NCI-H345 treated with DMSO at 0.1 percent for 48 hours (cell line): ENCODE results near the gene ABHD17A.
A peak's percentile ranks its signal among the peaks of the same experiment; 100 is the strongest.
"Not testable (repeated sequence)": the region's sequence is repeated elsewhere in the genome, so short reads cannot be mapped to it uniquely, and the experiment has no call there.

Source experiments
- DNase-seq: peaks from one replicate; lab custom pipeline; 2025; ENCODE audit not compliant: unreplicated experiment; lab: John Stamatoyannopoulos, UW

The ABHD17A gene

DNA sequence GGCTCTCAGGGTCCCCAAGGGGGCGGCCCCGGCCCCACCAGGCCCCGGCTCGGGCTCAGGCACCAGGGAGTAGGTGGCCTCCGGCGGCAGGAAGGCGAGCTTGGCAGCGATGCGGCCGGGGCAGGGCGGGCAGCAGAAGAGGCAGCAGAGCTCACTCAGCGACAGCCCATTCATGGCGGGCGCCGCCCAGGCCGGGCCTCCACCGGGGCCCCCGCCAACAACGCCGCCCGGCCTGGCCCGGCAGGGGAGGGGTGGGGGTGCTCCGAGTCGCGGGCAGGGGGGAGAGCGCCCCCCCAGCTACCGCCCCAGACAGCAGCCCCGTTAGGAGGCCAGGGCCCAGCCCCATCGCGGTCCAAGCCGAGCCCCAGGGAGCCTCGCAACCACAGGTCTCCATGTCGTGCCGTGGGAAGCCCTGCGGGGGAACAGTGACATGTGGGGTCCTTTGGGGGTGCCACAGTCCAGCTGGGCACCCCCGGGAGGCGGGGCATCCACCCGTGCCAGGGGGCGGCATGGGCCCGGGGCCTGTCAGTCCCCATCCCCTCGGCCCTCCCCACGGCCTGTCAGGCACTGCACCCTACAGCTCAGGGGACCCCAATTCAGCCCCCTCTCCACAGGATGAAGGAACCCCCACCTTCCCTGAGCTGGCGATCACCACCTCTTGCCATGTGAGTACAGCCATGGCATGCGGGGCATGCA lies 3.8 kb downstream of the ABHD17A start:
- not testable (repeated sequence) for DNase-seq

DNA sequence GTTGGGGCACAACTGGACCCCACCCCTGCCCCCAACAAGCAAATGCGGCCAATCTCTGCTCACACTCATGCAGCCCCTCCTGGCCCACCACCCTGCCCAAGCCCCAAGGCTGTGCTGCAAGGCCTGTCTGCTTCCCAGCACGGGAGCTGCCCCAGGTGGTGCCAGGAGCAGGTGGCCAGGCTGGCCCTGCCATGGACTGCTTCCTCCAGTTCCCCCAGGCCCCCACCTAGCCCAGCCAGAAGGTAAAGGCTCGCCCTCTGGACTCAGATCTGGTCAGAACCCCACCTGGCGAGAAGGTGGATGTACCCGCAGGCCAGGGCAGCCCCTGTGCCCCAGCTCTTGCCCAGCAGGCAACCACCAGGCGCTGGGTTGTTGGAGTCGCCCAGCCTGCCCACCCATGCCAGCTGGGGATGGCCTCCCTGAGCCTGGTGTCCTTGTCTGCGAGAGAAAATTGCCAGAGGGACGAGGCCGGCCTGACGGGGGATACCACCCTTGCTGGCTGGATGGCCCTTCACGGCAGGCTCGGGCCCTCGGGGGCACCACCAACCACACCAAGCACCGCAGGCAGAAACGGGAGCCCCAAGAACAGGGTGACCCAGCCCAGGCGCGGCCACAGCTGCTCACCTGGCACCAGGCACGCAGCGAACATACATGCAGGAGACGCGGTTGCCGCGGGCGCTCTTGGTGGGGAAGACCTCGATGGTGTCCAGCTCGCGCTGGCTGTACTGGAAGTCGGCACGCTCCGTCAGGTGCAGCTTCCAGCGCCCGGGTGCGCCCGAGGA lies 4.5 kb downstream of the ABHD17A start:
- DNase-seq, result no peak

DNA sequence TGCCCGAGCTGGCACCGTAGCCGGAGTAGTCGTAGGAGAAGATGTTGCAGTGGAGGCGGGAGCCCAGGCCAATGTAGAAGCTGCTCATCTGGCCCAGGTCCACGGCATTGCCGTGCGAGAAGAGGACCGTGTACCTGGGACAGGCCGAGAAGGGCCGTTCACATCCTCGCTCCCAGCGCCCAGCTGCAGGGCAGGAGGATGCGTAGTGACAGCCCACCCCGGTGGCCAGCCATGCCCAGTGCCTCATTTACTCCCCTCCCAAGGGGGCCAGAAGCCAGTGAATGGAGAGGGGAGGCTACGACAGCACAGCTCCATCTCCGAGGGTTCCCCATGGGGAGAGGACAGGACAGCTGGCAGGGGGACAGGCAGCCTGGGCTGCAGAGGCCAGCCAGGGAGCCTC lies 5.3 kb downstream of the ABHD17A start:
- DNase-seq, result not testable (repeated sequence)

DNA sequence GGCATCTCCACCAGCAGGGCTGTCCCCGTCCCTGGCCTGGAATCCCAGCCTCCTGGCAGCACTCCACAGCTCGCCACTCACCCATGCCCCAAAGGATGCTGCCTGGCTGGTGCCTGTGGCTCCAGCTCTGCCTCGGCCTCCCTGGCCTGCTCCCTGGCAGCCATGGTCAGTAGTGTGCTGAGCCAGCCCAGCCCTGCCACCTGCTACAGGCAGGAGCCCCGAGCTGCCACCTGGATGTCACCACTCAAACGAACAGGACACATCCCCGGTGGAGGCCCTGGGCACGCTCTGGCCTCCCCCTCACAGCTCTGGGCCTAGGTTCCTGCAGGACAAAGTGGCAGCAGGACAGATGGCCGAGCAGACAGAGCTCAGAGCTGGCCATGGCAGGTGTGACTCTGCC lies 6.7 kb downstream of the ABHD17A start:
- not testable (repeated sequence) for DNase-seq

DNA sequence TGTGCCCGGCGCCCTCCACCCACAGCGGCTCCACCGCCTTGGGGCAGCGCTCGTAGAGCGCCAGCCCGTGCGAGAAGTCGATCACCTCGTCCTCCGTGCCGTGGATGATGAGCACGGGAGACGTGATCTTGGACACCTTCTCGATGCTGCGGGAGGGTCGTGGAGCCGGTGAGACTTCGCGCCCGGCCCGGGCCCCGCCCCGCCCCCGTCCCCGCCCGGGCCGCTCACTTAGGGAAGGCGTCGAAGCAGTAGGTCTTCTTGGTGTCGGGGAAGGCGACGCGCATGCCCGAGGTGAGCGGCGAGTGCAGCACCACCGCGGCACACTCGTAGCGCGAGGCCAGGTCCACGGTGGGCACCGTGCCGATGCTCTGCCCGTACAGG lies 8.0 kb downstream of the ABHD17A start:
- not testable (repeated sequence) for DNase-seq

DNA sequence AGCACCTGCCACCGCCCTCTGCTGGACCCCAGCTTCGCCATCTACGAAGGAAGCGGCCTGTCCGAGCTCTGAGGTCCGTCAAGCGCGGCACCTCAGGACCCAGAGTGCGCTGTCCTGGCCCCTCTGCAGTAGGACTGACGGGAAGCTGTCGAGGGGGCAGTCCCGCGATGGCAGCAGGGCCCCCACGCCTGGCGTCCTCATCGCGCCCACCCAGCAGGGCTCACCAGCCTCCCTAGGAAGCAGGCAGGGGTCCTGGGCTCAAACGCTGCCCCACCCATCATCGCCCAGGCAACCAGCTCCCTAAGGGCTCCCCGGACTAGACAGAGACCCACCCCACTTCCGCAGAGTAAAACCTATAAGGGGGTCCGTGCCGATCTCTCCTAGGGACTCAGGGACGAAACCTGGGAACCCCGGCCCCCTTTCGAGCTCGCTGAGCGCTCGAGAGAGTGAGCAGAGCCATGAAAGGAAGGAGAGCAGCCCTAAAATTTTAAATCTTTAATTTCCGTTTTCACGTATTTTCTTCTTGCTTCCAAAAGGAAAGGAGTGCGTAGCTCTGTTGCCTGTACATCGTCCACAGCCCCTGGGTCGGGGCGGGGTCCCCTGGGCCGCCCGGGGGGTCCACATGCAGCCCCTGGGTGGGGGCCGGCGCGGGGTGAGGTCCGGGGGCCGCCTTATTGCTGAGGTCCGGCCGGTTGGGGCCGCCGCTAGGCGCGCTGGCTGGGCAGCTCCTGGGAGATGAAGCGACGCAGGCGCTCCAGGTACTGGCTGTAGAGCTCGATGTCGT lies 8.6 kb downstream of the ABHD17A start:
- not testable (repeated sequence) for DNase-seq

DNA sequence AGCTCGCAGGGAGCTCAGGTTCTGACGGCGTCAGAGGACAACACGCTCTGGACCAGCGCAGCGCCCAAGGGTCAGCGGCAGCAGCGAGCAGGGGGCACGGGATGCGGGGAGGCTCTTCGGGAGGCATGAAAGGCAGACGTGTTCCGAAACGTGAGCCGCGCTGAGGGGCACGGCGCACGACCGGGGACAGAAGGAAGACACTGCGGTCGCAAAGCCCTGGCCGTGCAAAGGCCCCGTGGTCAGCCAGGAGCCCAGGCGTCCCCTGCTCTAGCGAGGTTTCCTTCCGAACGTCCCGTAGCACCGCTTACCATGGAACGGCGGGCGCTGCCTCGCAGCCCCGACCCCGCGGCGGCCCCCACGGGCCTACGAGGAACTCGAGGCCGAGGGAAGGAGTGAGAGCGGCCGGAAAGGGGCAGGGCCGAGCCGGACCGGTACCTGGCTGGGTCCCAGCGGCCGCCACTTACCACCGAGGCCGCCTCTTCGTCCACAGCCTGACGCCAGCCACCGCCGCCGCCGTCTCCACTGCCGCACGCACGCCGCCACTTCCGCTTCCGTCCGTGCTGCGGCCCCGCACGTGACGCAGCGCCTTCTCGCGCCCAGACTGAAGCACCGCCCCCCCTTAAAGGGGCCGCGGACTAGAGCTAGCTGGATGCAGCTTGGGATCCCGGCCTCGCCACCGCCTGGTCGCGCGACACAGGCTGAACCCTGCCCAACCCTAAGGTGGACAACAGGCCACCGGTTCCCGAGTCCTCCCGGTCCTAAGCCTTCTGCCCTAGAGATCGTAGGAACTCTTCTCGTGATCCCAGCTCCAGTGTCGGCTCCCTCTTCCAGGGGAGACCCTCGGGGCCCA lies 9.4 kb downstream of the ABHD17A start:
- DNase-seq, result peak; percentile 61

DNA sequence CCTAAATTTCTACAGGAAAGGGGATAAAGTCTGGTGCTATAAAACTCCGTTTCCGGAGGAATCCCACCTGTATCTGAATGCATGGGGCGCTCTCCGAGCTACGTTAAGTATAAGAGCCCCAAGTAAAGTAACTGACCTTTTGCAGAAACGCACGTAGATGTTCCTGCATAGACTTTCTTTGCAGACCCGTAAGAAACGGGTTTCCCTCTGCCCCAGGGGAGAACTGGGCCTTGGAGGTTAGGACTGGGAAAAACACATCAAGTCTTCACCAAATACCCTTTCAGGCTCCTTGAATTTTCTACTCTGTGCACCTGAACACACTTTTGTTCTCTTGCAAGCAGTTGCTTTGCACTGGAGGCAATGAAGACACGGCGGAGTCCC lies 10.0 kb downstream of the ABHD17A start:
- DNase-seq, result not testable (repeated sequence)

DNA sequence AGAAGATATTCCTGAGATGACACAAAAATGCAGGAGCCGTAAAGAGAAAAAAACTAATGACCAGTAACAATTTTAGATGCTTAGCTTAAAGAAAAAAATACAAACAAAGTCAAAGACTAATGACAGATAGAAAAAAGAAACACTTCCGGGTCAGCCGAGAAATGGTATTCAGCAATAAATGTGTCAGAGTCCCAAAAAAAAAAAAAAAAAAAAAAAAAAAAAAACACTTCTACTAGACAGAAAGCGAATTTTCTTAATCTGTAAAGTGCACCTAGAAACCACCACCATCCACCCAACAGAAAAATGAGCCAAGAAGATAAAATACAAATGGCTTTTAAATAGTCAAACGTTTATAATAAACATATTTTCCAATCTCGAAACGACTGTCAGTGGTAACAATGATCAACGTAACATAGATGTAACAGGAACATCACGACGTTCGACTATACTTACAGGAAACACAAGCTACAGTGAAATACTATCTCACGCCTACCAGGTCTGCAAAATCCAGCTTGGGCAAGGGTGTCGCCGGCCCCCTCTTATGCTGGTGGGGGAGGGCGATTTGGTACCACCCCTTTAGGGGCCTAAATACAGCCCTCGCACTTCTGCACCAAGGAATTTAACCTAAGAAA lies 10.6 kb downstream of the ABHD17A start:
- DNase-seq, result no peak

DNA sequence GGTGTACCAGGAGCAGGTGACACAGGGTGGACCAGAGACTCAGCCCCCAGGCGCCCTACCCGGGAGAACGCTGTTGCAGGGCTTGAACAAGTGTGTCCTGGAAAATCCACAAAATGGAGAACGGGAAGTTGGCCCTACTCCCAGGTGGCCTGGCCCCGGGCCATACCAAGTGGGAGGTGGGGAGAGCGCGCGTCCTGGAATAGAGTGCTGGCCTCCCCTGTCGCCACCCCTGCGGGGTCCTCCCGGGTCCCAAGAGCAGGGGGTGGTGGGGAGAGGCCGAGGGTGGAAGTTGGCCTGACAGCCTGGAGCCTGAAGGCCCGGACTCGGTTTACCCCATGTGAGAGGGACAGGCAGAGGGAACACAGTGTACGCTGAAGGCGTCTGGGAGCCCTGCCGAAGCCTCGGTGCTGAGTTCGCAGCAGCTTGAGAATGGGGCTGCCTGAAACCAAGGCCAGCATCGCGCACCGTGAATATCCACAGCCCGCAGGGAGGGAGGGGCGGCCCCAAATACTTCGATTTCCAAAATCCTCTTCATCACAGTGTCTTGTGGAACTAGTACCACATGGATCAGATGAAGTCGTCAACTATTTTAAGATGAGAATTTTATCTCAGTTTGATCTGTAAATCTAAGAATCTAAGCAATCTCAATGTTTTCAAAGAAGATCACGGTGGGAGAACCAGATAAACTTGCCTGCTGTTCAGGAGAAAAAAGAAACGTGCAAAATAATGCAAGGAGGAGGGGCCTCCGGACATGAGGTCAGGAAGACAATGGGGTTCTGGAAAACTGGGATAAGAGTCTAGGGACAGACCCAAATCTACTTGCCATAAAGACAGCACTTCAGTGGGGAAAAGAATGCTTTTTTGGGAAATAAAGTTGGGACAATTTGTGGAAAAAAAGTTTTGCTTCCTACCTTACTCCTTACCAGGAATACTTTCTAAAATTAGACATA lies 11.5 kb downstream of the ABHD17A start:
- no peak for DNase-seq

DNA sequence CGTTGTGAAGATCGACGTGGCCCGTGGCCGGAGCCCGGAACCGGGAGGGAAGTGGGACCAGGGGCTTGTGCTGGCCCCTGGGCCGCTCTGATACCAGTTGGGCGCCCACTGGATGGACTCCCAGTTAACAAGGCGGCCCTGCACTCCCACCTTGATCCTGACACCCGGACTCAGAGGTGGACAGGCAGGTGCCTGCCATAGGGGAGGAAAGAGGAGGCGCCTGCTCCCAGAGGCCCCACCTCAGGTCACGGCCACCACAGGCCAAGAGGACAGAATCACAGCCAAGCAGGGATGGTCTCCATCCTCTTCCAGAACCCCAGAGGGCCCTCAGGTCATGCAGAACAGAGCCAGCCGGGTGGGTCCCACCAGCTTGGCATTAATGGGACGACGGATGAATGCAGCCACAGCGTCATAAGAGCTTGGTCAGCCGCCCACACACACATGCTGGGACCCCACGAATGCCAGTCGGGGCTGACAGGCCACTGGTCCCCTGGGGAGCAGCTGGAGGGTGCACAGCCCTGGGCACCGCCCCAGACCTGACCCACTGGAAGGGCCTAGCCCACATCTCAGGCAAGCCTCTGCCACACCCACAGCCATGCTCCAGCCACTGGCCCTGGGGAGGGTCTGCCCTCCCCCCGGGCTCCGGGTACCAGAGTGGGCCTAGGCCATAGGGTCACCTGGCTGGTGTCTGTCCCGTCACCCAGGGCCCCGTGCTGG lies 12.3 kb downstream of the ABHD17A start:
- no peak for DNase-seq

DNA sequence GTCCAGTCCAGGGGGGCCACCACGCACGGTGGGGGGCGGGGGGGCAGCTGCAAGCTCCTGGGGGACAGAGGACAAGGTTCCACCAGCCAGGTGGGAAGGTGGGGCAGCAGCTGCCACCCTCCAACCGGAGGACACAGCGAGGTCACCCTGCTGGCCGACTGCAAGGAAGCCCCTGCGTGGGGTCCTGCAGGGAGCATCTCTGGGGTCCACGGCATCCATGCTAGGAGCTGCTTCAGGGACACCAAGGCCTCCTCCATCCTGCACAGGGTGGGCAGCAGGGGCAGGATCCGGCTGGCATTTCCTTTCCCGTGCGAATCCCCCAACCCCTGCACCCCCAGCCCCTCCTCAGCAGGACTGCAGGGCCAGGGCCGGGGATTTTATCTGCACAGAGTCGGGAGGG lies 13.7 kb downstream of the ABHD17A start:
- no peak for DNase-seq

DNA sequence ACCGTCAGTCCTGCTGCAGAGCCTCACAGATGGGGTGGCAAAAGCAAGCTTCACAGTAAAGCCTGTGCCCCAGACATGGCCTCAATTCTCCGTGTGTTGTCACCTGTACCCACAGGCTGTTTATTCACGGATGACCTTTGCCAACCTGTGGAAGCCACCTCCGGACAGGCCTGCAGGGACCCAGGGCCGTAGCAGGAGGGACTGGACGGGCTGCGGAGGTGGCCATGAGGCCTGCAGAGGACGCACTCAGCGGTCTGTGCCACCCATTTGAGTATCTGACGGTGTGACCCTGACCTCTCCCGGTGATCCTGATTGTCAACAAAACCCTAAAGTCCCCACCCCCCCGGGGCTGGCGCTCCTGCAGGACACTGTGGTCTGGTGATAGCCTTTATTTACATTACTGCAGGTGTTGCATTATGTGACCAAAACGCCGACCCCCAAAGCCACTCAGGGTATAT lies 14.1 kb downstream of the ABHD17A start:
- no peak for DNase-seq

DNA sequence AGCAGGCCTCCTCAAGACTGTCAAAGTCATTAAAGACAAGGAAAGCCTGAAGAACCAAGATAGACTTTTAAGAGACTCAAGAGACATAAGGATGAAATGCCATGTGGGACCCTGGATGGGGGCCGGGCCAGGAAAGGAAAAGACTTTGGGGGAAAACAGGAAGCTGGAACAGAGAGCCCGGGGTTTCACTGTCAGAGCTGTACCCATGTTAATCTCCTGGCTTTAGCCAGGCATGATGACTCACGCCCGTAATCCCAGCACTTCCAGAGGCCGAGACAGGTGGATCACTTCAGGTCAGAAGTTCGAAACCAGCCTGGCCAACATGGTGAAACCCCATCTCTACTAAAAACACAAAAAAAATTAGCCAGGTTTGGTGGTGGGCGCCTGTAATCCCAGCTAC lies 16.3 kb downstream of the ABHD17A start:
- DNase-seq, result no peak

DNA sequence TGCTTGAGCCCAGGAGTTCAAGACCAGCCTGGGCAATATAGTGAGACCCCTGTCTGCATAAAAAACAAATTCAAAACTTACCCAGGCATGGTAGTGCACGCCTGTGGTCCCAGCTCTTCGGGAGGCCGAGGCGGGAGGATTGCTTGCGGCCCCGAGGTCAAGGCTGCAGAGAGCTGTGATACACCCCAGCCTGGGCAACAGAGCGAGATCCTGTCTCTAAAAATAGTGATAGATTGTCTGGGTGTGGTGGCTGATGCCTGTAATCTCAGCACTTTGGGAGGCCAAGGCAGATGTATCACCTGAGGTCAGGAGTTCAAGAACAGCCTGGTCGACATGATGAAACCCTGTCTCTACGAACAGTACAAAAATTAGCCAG lies 18.0 kb downstream of the ABHD17A start:
- no peak for DNase-seq

DNA sequence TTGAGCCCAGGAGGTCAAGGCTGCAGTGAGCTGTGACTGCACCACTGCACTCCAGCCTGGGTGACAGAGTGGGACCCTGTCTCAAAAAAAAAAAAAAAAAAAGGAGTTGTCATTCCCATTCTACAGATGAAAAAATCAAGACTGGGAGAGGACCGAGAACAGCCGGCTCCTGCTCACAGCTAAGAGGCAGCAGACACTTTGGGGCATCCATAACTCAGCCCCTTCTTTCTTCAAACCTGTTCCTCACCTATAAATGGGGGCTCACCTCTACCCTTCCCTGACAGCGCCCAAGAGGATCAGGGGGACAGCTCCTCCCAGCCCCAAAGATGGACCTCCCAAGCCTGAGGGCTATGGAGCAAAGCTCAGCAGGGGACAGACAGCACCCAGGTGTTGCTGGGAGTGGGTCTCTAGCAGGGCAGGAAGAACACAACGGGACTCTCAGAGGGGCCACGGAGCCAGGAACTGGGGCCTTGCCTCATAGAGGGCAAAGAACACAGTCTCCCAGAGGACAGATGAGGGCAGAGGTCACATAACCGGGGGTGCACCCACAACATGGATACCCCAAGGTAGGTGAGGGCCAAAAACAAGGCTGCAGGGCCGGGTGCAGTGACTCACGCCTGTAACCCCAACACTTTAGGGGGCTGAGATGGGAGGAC lies 18.5 kb downstream of the ABHD17A start:
- no peak for DNase-seq

DNA sequence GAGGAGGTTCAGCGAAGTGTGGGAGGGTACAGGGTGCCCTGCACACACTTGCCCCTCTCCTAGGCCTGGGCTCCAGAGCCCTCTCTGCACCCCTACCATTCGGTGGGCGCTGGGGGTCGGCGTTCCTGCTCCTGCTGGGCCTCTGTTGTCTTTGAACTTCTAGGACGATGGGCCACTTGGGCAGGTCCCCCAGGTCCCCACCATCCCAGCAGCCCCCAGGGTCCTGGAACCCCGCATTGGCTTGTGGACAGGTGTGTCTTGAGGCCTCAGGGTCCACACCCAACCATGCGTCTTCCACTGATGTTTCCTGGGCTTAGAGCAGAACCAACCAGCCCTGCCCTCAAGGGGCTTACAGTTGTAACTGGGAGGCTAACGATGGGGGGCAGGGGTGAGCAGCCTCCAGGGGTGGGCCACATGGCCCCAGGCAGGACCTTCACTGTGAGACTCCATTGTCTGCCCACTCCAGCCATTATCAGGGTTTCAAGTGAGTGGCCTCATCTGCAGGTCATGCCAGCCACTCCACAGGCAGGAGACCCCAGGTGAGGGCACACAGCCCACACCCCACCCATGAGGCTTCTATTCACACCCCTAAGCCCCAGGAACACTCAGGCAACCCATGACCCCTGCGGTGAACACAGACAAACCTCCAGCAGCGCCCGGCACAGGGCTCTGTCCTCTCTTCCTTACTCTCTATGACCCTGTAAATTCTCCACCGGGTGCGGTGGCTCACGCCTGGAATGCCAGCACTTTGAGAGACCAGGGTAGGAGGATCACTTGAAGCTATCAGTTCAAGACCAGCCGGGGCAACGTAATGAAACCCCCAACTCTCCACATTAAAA lies 19.9 kb downstream of the ABHD17A start:
- no peak for DNase-seq
